Liver (tissue), 3 donors: ENCODE data around the gene NAV2.

Experiments
- CTCF ChIP-seq: fragments of 150-350 bp; IDR thresholded peaks from 2 replicates; pipeline ENCODE4 v1.5.1; 2017; ENCODE audit warnings: improper control_type of control experiment, low read depth, low read length; ENCODE audit not compliant: missing input control
- FOXA1 ChIP-seq: IDR thresholded peaks from 2 replicates; pipeline ENCODE4 v1.6.1; 2016; ENCODE audit warnings: antibody characterized with exemption
- HNF4G ChIP-seq: IDR thresholded peaks from 2 replicates; pipeline ENCODE4 v1.6.1; 2016; ENCODE audit warnings: antibody characterized with exemption
- JUND ChIP-seq, 2 donors: IDR thresholded peaks; 2 replicates each; pipeline ENCODE4 v1.6.1; 2016; ENCODE audit warnings: antibody characterized with exemption in 2 of 2
- RAD21 ChIP-seq, 2 donors: IDR thresholded peaks; 2 replicates each; pipeline ENCODE4 v1.6.1; 2016; ENCODE audit warnings: antibody characterized with exemption in 2 of 2, mild to moderate bottlenecking in 2 of 2
- SP1 ChIP-seq: IDR thresholded peaks from 2 replicates; pipeline ENCODE4 v1.6.1; 2018; ENCODE audit warnings: antibody characterized with exemption, mild to moderate bottlenecking
- TAF1 ChIP-seq: conservative IDR thresholded peaks from 2 replicates; pipeline ENCODE4 v1.6.1; 2016; ENCODE audit warnings: antibody characterized with exemption, mild to moderate bottlenecking
- YY1 ChIP-seq: IDR thresholded peaks from 2 replicates; pipeline ENCODE4 v1.6.1; 2016; ENCODE audit warnings: antibody characterized with exemption, mild to moderate bottlenecking
- TF ChIP-seq, protein P1 (sequence below): IDR thresholded peaks from 2 replicates; pipeline ENCODE4 v1.6.1; 2016; ENCODE audit warnings: antibody characterized with exemption
- donor health status: healthy.
- donor health status: healthy.

DNA sequence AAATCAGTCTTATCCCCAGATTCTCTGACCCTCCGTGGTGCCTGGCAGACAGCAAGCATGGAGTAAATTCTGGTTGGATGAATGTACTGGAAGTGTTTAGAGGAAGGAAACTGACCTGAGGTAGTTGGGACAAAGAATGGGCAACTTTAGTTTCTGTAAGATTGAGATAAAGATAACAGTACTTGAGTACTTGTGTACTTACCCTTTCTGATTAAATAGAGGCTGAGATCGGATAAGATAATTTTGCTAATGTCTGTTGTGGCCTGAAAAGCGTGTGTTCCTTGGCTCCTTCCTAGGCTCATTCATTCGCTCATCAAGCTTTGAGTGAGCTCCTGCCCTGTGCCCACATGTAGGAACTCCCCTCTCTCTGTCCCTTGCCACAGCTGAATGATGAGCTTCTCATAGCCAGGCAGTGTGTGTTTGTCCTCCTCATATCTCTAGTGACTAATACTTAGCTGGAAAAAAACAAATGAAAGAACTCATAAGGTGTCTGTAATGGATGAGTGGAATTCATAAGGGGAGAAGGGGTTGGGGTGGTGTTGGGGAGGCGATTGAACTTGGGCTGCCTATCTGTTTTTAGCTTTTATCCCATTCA, 329.5 kb downstream of the NAV2 start:
- TF ChIP-seq HNF4G = no peak
- TF ChIP-seq CTCF = no peak
- TF ChIP-seq YY1 = no peak
- no peak for TF ChIP-seq TAF1
- TF ChIP-seq FOXA1 = no peak
- TF ChIP-seq, protein P1, sequence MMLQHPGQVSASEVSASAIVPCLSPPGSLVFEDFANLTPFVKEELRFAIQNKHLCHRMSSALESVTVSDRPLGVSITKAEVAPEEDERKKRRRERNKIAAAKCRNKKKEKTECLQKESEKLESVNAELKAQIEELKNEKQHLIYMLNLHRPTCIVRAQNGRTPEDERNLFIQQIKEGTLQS = no peak
- TF ChIP-seq JUND (IDR thresholded peaks at IDR 0.05) = no peak
- no peak for TF ChIP-seq SP1
- TF ChIP-seq RAD21 (IDR thresholded peaks at IDR 0.05) = no peak
